ES-I3 (cell line): ENCODE data around the gene NSD1.

Experiments
- H3K36me3 ChIP-seq: 2 replicates; pipeline ENCODE4 v1.6.1; 2013; ENCODE audit warnings: mild to moderate bottlenecking, low read length, control low read depth, moderate library complexity; ENCODE audit not compliant: insufficient read depth
- H3K4me1 ChIP-seq: 2 replicates; pipeline ENCODE4 v1.6.1; 2013; ENCODE audit warnings: mild to moderate bottlenecking, control low read depth, low read length; ENCODE audit not compliant: insufficient read depth
- H3K9ac ChIP-seq: 2 replicates; pipeline ENCODE4 v1.6.1; 2013; ENCODE audit warnings: low read depth, mild to moderate bottlenecking, low read length, moderate library complexity
- H3K9me3 ChIP-seq: 2 replicates; pipeline ENCODE4 v1.6.1; 2013; ENCODE audit warnings: mild to moderate bottlenecking, low read length, moderate library complexity; ENCODE audit not compliant: control insufficient read depth, insufficient read depth

Gene NSD1

GRCh38 chr5:177271113-177271512, 137.5 kb downstream of the NSD1 start:
- H3K36me3 ChIP-seq = peaks cover 40% of the 10 kb centered on the region
- H3K9ac ChIP-seq = no peak overlapping the region
- no peaks in the 10 kb centered on the region for H3K9me3 ChIP-seq
- no peaks in the 10 kb centered on the region for H3K4me1 ChIP-seq

- Histone ChIP-seq H3K36me3 (peaks cover 30% of the 10 kb centered on the region), H3K4me1 (no peaks in the 10 kb centered on the region), H3K9me3 (no peaks in the 10 kb centered on the region), H3K9ac (no peak overlapping the region)
Measured at GRCh38 chr5:177275883-177276282, 142.3 kb downstream of the NSD1 start.

- H3K9me3 ChIP-seq = no peaks in the 10 kb centered on the region
- H3K36me3 ChIP-seq = peaks cover 28% of the 10 kb centered on the region
- no peaks in the 10 kb centered on the region for H3K4me1 ChIP-seq
- H3K9ac ChIP-seq = no peak overlapping the region
Measured at GRCh38 chr5:177276886-177277285, 143.3 kb downstream of the NSD1 start.

DNA sequence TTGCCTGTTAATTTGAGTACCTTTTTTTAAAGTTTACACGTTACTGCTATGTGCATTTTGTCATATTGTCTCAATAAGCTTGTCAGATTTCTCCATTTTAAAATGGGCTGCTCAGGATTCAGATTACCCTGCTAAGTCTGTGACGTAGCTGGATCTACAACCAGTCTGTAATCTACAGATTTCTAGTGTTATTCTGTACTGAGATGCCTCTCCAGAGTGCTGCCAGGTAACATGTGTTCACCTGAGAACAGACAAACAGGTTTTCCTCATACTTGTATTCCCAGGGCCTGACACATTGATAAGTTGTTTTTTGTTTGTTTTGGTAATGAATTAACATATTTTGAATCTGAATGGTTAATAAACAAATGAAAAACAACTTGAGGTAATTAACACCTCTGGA, 154.6 kb downstream of the NSD1 start:
- no peaks in the 10 kb centered on the region for H3K9me3 ChIP-seq
- H3K36me3 ChIP-seq = peaks cover 39% of the 10 kb centered on the region
- no peak overlapping the region for H3K9ac ChIP-seq

GRCh38 chr5:177290816-177291596, 157.4 kb downstream of the NSD1 start:
- Histone ChIP-seq H3K4me1 (no peaks in the 10 kb centered on the region), H3K9ac (no peak overlapping the region), H3K9me3 (no peaks in the 10 kb centered on the region), H3K36me3 (peaks cover 40% of the 10 kb centered on the region)

More for the DNA sequence above, 154.6 kb downstream of the NSD1 start:
- no peaks in the 10 kb centered on the region for H3K4me1 ChIP-seq

GRCh38 chr5:177291735-177292134, 158.2 kb downstream of the NSD1 start:
- Histone ChIP-seq H3K4me1 (no peaks in the 10 kb centered on the region), H3K9me3 (no peaks in the 10 kb centered on the region), H3K36me3 (peaks cover 40% of the 10 kb centered on the region), H3K9ac (no peak overlapping the region)

DNA sequence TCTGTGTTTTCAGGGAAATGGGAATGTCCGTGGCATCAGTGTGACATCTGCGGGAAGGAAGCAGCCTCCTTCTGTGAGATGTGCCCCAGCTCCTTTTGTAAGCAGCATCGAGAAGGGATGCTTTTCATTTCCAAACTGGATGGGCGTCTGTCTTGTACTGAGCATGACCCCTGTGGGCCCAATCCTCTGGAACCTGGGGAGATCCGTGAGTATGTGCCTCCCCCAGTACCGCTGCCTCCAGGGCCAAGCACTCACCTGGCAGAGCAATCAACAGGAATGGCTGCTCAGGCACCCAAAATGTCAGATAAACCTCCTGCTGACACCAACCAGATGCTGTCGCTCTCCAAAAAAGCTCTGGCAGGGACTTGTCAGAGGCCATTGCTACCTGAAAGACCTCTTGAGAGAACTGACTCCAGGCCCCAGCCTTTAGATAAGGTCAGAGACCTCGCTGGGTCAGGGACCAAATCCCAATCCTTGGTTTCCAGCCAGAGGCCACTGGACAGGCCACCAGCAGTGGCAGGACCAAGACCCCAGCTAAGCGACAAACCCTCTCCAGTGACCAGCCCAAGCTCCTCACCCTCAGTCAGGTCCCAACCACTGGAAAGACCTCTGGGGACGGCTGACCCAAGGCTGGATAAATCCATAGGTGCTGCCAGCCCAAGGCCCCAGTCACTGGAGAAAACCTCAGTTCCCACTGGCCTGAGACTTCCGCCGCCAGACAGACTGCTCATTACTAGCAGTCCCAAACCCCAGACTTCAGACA, 160.4 kb downstream of the NSD1 start:
- H3K36me3 ChIP-seq = peaks cover 38% of the 10 kb centered on the region
- H3K9ac ChIP-seq = no peak overlapping the region
- H3K9me3 ChIP-seq = no peaks in the 10 kb centered on the region
- H3K4me1 ChIP-seq = 0 out of 2 replicates have a peak, but pooled peaks cover 1% of the 10 kb centered on the region

GRCh38 chr5:177294632-177295031, 161.1 kb downstream of the NSD1 start:
- Histone ChIP-seq H3K4me1 (peaks cover 7% of the 10 kb centered on the region; the same call in 1 of the 2 replicates), H3K36me3 (peaks cover 38% of the 10 kb centered on the region), H3K9me3 (no peaks in the 10 kb centered on the region), H3K9ac (no peak overlapping the region)

DNA sequence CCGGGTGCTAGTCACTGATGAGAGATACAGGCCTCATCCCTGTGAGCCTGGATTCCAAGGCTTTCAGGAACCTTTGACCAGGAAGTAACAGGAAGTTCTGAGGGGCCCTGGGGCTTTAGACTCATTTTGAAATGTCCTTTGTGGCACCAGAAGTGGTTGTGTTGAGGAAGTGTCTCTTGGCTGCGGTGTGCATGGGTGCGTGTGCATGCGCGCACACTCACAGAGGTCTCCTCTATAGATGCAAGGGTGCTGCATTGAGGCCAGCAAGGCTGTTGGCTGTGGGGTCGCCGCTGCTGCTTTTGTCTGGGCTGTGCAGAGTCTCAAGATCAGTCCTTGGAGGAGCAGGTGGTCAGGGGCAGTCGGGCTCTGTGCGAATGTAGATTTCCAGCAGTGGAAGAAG, 162.4 kb downstream of the NSD1 start:
- Histone ChIP-seq H3K9me3 (no peaks in the 10 kb centered on the region), H3K4me1 (peaks cover 18% of the 10 kb centered on the region), H3K9ac (no peak overlapping the region), H3K36me3 (peaks cover 34% of the 10 kb centered on the region)

- peaks cover 19% of the 10 kb centered on the region for H3K4me1 ChIP-seq
- no peak overlapping the region for H3K9ac ChIP-seq
- H3K36me3 ChIP-seq = peaks cover 34% of the 10 kb centered on the region
- H3K9me3 ChIP-seq = no peaks in the 10 kb centered on the region
Measured at GRCh38 chr5:177296581-177296980, 163.0 kb downstream of the NSD1 start.

DNA sequence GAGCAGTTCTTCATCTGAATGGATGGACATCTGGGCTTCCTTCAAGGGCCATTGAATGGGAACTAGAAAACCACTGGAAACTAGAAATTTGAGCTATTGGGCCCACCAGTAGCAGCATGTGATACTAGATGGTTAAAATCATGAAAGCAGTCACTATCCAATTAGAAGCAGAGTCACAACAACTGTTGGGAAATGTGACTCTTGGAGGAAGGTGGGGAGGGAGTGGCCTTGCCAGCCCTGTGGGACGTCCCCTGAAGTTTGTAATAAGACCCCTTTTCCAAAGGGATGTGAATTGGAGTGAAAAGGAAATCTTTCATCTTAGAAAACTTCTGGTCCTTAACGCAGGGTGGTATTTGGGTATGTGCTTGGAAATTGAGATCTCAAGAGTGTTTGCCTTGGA, 164.3 kb downstream of the NSD1 start:
- H3K4me1 ChIP-seq = peaks cover 19% of the 10 kb centered on the region
- peaks cover 22% of the 10 kb centered on the region for H3K36me3 ChIP-seq
- H3K9me3 ChIP-seq = no peaks in the 10 kb centered on the region
- H3K9ac ChIP-seq = no peak overlapping the region

- Histone ChIP-seq H3K36me3 (peaks cover 10% of the 10 kb centered on the region), H3K9me3 (no peaks in the 10 kb centered on the region), H3K4me1 (peaks cover 19% of the 10 kb centered on the region), H3K9ac (no peak overlapping the region)
Measured at GRCh38 chr5:177299697-177300096, 166.1 kb downstream of the NSD1 start.

DNA sequence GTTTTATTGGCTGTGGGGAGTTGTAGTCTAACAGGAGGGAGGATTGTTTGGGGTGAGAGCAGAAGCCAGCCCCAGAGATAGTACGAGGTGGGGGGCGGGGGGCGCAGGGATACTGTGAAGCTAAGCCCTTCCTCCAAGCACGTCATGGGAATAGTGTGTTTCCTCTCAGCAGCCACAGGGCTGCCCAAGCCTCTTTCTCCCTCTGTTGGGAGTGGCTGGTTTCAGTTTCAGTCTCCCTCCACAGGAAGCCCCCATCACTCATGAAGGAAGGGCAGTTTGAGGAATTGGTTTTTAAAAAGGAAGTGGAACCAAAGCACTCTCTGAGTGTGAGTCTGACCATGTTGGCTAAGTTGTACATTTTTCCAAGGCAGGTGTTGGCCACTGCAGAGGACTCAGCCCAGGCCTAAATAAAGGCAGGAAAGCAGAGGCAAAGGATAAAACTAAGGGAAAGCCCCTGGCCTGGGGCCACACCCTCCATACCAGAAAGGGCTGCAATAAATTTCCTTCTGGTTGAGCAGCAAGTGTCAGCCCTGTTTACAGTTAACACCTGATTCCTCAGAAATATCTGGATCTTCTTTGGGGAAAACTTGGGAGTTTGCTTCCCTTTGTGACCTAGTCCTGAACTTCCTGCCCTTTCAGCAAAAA, 166.8 kb downstream of the NSD1 start:
- Histone ChIP-seq H3K36me3 (peaks cover 4% of the 10 kb centered on the region; the same call in 1 of the 2 replicates), H3K4me1 (peaks cover 19% of the 10 kb centered on the region), H3K9ac (no peak overlapping the region), H3K9me3 (no peaks in the 10 kb centered on the region)

DNA sequence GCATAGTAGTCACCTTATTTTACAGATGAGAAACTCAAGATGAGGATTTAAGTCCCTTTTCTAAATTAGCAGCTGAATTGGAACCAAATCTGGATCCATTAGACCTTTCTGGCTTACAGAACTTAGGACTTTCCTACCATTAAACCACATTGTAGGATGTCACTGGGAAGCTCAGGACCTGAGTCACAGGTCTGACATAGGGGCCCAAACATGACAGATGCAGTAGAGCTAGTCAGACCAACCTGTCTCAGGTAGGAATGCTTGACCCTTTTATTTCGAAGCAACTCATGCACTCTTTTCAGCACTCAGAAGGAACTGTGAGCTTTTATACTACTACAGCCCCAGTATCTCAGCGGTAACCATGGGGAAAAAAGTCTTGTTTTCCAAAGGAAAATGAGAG, 167.4 kb downstream of the NSD1 start:
- H3K4me1 ChIP-seq = peaks cover 19% of the 10 kb centered on the region
- no peaks in the 10 kb centered on the region for H3K36me3 ChIP-seq
- no peak overlapping the region for H3K9ac ChIP-seq
- H3K9me3 ChIP-seq = no peaks in the 10 kb centered on the region
